Esophagus squamous epithelium (tissue), 4 donors: ENCODE measurements around the gene STARD13.

ENCODE experiments used
- POLR2A ChIP-seq, 4 donors: fragments of 450-650 bp; IDR thresholded peaks; one replicate each; pipeline ENCODE4 v1.6.1; 2017; ENCODE audit warnings: antibody characterized with exemption in 4 of 4, mild to moderate bottlenecking in 4 of 4, moderate library complexity in 3 of 4
- TF ChIP-seq, protein P1 (sequence below), 6 experiments: fragments of 450-650 bp in 4 of 6; fragments of 200-600 bp in 2 of 6; sonication (generic) in 2 of 6; IDR thresholded peaks; one replicate each; pipeline ENCODE4 v1.5.1; 2016 to 2019; ENCODE audit warnings: antibody characterized with exemption in 6 of 6, mild to moderate bottlenecking in 4 of 6, moderate library complexity in 4 of 6

DNA sequence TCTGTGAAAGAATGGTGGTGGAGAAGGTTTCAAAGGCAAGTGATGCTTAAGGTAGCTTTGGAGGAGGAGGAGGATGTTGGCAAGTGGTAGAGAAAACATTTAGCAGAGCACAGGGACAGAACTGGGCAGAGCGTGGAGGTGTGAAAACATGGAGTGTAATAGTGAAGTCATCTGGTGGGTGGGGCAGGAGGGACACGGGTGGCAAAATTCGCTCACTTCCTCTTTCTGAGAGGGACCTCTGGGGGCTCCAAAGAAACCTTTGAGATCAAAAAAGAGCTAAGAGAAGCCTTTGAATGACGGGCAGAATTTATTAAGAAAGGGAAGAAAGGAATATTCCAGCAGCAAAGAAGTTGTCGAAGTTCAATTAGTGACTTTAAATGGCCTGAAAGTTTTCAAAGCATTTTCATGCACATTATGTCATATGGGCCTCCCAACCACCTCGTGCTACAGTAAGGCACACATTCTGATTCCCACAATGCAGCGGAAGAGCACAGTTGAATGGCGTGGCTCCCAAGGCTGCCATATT is 82.8 kb downstream of the STARD13 start:
- TF ChIP-seq, protein P1, sequence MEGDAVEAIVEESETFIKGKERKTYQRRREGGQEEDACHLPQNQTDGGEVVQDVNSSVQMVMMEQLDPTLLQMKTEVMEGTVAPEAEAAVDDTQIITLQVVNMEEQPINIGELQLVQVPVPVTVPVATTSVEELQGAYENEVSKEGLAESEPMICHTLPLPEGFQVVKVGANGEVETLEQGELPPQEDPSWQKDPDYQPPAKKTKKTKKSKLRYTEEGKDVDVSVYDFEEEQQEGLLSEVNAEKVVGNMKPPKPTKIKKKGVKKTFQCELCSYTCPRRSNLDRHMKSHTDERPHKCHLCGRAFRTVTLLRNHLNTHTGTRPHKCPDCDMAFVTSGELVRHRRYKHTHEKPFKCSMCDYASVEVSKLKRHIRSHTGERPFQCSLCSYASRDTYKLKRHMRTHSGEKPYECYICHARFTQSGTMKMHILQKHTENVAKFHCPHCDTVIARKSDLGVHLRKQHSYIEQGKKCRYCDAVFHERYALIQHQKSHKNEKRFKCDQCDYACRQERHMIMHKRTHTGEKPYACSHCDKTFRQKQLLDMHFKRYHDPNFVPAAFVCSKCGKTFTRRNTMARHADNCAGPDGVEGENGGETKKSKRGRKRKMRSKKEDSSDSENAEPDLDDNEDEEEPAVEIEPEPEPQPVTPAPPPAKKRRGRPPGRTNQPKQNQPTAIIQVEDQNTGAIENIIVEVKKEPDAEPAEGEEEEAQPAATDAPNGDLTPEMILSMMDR (IDR thresholded peaks at IDR 0.05): no peak
- no peak for TF ChIP-seq POLR2A (IDR thresholded peaks at IDR 0.05)
